ENCODE data around the gene IDUA.

The IDUA gene

GRCh38 chr4:965048-965765, 21.6 kb upstream of the IDUA start:
- DNase-seq (ENCODE audit: low read depth), result no peak
- TF ChIP-seq CTCF (conservative IDR thresholded peaks at IDR 0.05; ENCODE audit: low read depth, low read length), result no peak
- no peak overlapping the region for H3K4me3 ChIP-seq (ENCODE audit: low read length)

GRCh38 chr4:965766-966134, 21.1 kb upstream of the IDUA start:
- H3K4me3 ChIP-seq (ENCODE audit: low read length), result no peak overlapping the region
- DNase-seq (ENCODE audit: low read depth), result no peak
- no peak for TF ChIP-seq CTCF (conservative IDR thresholded peaks at IDR 0.05; ENCODE audit: low read depth, low read length)

- H3K4me3 ChIP-seq (ENCODE audit: low read length), result no peak overlapping the region
- no peak for DNase-seq (ENCODE audit: low read depth)
- no peak for TF ChIP-seq CTCF (conservative IDR thresholded peaks at IDR 0.05; ENCODE audit: low read depth, low read length)
Measured at GRCh38 chr4:966266-967112, 20.4 kb upstream of the IDUA start.

GRCh38 chr4:967113-968104, 19.4 kb upstream of the IDUA start:
- H3K4me3 ChIP-seq (ENCODE audit: low read length), result no peak overlapping the region
- no peak for TF ChIP-seq CTCF (conservative IDR thresholded peaks at IDR 0.05; ENCODE audit: low read depth, low read length)
- no peak for DNase-seq (ENCODE audit: low read depth)

- TF ChIP-seq CTCF (conservative IDR thresholded peaks at IDR 0.05; ENCODE audit: low read depth, low read length), result no peak
- H3K4me3 ChIP-seq (ENCODE audit: low read length), result no peak overlapping the region
- DNase-seq (ENCODE audit: low read depth), result no peak
Measured at GRCh38 chr4:968221-968620, 18.6 kb upstream of the IDUA start.

GRCh38 chr4:968621-969394, 18.0 kb upstream of the IDUA start:
- no peak overlapping the region for H3K4me3 ChIP-seq (ENCODE audit: low read length)
- TF ChIP-seq CTCF (conservative IDR thresholded peaks at IDR 0.05; ENCODE audit: low read depth, low read length), result no peak
- DNase-seq (ENCODE audit: low read depth), result no peak

Measured in retinal pigment epithelial cell (primary cell).